GM18870 (cell line): ENCODE results near the gene RHBDF1.

ENCODE experiments used
- ATAC-seq: cut with Tn5 transposase; IDR thresholded peaks from one replicate; pipeline ENCODE4 v1.9.1; 2021; ENCODE audit warnings: moderate library complexity; ENCODE audit not compliant: unreplicated experiment

The RHBDF1 gene

GRCh38 chr16:72561-73548 is at the start of gene RHBDF1:
TSS of gene RHBDF1 (minus strand) at chr16:72631. CDS start at chr16:65015, 7,616 bp downstream.
- ATAC-seq, result no peak

GRCh38 chr16:120756-121155 is 48.3 kb upstream of the RHBDF1 start:
- ATAC-seq, result no peak

- no peak for ATAC-seq
Observed at GRCh38 chr16:119835-120491, 47.5 kb upstream of the RHBDF1 start.

GRCh38 chr16:119295-119694 is 46.9 kb upstream of the RHBDF1 start:
- no peak for ATAC-seq

GRCh38 chr16:118857-119256 is 46.4 kb upstream of the RHBDF1 start:
- ATAC-seq, result no peak

- ATAC-seq, result no peak
Observed at GRCh38 chr16:117379-118365, 45.2 kb upstream of the RHBDF1 start.

- no peak for ATAC-seq
Observed at GRCh38 chr16:116015-116414, 43.6 kb upstream of the RHBDF1 start.

- no peak for ATAC-seq
Observed at GRCh38 chr16:114327-114726, 41.9 kb upstream of the RHBDF1 start.

GRCh38 chr16:112153-112840 is 39.9 kb upstream of the RHBDF1 start:
- ATAC-seq, result no peak

- no peak for ATAC-seq
Observed at GRCh38 chr16:106623-107324, 34.3 kb upstream of the RHBDF1 start.

GRCh38 chr16:105521-105920 is 33.1 kb upstream of the RHBDF1 start:
- ATAC-seq, result no peak

- ATAC-seq, result no peak
Observed at GRCh38 chr16:104928-105327, 32.5 kb upstream of the RHBDF1 start.

- no peak for ATAC-seq
Observed at GRCh38 chr16:104355-104754, 31.9 kb upstream of the RHBDF1 start.

- ATAC-seq, result no peak
Observed at GRCh38 chr16:102060-102855, 29.8 kb upstream of the RHBDF1 start.

GRCh38 chr16:101586-101985 is 29.2 kb upstream of the RHBDF1 start:
- ATAC-seq, result no peak

- ATAC-seq, result no peak
Observed at GRCh38 chr16:100989-101388, 28.6 kb upstream of the RHBDF1 start.

- no peak for ATAC-seq
Observed at GRCh38 chr16:97822-98221, 25.4 kb upstream of the RHBDF1 start.

- no peak for ATAC-seq
Observed at GRCh38 chr16:96935-97381, 24.5 kb upstream of the RHBDF1 start.

- ATAC-seq, result no peak
Observed at GRCh38 chr16:94918-95265, 22.5 kb upstream of the RHBDF1 start.
